T-helper 22 cell (primary cell): ENCODE measurements around the gene CDK19.
"Not testable (repeated sequence)": the region's sequence is repeated elsewhere in the genome, so short reads cannot be mapped to it uniquely, and the experiment has no call there.

Source experiments
- DNase-seq: peaks from one replicate; pipeline ENCODE4 v3.0.0-alpha.2; 2020; ENCODE audit warnings: low read depth

The CDK19 gene

DNA sequence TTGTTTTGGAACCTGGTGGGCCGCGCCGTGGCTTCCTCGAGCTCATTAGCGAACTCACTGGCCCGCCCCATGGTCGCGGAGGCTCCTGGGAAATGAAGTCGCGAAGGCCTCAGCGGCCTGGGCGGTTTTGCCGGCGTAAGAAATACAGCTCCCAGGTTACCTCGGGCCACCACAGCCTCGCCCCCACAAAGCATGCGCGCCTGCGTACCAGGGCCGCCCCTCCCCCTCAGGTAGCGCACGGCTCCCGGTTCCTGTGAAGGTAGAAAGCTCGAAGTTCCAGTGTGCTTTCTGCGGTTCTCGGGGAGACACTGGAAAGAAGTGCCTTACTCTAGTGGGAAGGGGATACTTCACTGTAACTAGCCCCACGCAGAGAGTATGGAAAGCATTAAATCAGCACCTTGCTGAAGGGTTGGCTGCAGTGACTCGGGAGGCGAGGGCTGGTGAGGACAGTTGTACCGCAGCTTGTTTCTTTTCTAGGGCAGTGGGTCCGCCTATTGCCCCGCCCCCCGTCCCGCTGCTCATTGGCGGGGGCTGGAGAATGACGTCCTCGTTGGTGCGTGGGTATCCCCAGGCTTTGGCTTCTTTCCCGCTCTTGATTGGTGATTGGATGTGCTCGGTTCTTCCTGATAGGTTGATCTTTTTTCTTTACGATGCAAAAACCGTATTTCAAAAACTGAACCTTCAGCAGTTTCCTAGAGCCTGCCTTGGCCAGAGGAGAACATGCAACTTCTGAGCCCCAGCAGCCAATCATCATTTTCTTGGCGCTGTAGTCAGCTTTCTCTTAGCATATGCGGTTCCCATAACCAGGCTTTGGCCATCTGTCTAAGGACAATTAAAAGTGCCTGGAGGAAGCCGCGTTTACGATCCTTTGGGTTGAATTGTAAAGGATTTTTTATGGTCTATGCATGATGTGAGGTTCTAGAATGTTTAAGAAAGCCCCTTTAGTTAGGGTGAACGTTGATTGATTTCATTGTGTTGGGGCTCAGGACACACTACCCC, at the start of gene CDK19:
Gene CDK19, minus strand, starts transcription at position 59 of the 999 bp plus-strand sequence. CDS start 333 bp downstream, outside the sequence.
- peak; percentile 99 for DNase-seq

DNA sequence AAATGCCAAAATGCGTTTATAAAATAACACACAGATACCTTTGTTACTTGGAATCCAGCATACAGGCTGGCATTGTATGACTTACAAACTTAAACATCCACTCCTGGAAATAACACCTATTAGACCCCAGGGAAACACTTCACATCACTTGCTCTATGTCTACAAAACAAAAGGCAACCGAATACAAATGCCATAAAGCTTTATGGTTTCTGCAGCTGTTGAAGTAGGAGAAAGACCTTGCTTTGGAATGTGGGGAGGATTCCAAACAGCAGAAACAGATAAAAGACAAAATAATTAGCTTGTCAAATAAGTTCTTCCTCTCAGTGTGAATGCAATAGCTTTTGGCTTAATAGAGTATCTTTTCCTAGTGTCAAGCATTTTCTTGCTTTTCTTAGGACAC, 49.6 kb upstream of the CDK19 start:
- no peak for DNase-seq

DNA sequence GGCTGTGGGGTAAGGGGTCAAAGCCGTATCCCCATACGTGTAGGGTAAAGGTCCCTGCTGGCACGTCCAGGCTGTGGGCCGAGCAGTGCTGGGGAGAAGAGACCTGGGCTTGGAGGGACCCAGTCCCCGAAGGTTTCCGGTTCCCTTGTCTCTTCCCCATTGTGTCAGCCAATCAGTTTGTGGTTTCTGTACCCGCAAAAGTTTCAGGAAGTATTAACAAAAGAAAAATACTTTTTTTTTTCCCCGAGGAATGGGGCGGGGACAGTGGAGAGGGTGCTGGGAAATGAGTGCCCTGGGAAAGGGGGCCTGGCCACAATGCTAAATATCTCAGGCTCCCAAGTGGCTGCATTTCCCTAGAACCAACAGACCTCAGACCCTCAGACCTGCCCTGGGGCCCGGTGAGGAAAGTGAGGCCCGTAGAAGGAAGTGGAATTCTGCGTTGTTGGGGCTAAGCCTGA, 44.1 kb upstream of the CDK19 start:
- no peak for DNase-seq

DNA sequence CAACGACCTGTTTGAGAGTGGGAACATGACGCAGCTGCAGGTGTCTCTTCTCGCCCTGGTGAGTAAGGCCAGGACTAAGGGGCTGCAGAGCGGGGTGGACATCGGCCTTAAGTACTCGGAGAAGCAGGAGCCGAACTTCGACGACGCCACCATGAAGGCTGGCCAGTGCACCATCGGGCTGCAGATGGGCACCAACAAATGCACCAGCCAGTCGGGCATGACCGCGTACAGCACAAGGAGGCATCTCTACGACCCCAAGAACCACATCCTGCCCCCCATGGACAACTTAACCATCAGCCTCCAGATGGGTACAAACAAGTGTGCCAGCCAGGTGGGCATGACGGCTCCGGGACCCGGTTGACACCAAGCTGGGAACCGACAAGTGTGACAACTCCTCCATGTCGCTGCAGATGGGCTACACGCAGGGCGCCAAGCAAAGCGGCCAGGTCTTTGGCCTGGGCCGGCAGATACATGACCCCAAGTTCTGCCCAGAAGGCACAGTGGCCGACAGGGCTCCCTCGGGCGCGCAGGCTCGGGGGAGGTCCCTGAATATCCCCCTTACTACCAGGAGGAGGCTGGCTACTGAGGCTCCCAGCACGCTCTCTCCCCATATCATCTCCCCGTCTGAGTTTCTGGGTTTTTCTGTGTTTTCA, 43.4 kb upstream of the CDK19 start:
- DNase-seq, result no peak

DNA sequence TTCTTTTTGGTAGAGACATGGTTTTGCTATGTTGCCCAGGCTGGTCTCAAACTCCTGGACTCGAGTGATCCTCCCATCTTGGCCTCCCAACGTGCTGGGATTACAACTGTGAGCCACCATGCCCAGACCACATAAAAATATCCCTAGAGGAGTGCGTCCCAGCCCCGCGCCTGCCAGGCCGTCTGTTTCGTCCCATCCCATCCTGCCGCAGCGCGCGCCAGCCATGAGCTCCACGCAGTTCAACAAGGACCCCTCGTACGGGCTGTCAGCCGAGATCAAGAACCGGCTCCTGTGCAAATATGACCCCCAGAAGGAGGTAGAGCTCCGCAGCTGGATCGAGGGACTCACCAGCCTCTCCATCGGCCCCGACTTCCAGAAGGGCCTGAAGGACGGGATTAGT, 42.7 kb upstream of the CDK19 start:
- no peak for DNase-seq

DNA sequence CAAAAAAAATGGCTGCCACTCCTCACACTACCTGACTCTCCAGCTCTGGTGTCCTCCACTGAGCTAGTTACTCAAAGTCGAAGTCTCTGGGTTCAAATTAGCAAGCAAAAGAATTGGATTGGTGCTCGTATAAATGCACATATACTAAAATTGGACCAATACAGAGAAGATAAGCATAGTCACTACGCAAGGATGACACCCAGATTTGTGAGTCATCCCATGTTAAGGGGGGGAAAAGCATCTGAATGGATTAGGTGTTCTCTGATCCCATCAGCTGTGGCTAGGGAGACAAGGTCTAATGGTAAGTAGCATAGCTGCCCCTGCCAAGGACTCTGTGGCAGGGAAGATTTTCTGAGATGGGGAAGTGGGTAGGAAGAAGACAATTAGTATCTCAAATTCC, 41.0 kb upstream of the CDK19 start:
- DNase-seq, result no peak

DNA sequence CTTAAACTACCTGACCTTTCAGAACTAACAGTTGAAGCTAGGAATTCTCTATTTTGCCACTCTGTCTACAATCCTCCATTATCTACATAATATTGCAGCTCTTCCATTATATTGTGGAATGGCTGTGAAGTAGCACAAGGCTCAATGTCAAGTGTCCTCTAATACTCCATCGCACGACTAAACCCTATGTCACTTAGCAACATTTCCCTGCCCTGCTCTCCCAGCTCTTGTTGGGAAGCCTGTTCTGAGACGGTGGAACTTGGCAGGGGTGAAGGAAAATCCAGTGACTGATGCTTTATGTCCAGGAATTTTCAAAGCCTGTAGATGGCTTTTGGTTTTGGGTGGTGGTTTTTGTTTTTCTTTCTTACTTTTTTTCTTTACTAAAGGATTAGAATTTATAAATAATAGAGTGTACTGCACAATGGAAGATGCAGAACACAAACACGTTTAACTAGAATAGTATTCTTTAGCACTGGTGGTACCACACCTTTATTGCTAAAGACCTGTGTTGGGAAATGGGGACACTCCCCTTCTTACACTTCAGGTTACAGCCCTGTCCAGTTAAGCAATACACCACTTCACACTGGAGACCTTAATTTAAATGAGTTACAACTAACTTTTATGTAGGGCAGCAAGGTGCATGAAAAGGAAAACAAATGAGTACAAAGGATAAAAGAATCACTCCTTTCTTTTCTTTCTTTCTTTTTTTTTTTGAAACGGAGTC, 38.6 kb upstream of the CDK19 start:
- DNase-seq, result no peak

DNA sequence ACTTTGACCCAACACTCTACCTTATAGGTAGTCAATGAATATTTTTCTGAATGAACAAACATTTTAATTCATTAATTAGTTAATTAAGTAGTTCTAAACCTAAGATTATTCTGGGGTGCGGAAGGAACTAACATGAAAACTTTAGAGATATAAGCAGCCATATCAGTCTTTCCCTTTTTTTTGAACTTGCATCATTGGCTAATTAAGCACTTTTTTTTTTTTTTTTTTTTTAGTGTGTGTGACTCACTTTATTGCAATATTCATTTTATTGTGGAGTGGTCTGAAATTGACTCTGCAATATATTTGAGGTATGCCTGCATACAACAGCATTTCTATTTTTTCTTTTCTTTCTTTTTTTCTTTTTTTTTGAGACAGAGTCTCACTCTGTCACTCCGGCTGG, 37.5 kb upstream of the CDK19 start:
- no peak for DNase-seq

DNA sequence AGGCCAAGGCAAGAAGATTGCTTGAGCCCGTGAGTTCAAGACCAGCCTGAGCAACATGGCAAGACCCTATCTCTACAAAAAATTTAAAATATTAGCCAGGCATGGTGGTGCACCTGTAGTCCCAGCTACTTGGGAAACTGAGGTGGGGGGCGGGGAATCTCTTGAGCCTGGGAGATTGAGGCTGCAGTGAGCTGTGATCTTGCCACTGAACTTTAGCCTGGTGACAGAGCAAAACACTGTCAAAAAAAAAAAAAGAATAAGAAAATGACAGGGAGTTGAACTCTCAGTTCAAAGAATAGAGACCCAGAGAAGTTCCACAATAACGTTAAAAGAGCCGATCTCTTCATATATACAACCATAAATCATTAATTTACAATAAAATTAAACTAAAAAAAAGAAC, 34.5 kb upstream of the CDK19 start:
- no peak for DNase-seq

DNA sequence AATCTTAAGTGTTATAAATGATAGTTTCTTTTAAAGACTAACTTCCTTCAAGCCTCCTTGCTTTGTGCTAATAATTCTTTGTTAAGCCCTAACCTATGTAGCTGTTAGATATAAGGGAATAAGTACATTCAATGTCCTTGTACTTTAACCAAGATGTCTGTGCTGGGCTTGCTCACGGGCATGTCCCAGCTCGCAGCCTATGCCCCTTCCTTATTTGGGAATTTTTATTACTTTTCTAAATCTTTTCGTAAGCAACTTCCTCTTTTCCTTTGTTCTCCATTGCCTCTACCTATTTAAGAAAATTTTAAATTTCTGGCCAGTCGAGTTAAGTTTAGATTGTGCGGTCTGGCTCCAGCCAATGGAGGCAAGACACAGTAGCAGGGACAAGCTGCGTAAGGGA, 26.0 kb upstream of the CDK19 start:
- no peak for DNase-seq

DNA sequence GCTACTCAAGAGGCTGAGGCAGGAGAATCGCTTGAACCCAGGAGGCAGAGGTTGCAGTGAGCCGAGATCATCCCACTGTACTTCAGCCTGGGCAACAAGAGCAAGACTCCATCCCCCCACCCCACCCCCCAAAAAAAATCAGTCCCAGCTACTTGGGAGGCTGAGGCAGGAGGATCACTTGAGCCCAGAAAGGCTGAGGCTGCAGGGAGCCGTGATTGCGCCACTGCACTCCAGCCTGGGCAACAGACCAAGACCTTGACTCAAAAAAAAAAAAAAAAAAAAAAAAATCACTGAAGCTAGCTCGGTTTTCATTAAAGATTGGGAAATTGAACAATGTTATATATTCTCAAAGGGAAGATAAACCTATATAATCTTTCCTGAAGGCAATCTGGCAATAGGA, 20.5 kb upstream of the CDK19 start:
- DNase-seq, result not testable (repeated sequence)

DNA sequence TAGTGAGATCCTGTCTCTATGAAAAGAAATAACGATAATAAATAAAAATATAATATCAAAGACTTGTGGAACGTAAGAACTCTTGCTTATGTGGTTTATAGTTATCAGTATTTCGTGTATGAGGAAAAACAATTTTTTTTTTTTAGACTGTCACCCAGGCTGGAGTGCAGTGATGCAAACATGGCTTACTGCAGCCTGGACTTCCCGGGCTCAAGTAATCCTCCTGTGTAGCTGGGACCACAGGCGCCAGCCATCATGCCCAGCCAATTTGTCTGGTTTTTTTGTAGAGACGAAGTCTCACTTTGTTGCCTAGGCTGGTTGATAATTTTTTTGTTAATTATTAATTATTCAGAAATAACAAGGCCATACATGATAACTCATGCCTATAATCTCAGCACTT, 18.6 kb upstream of the CDK19 start:
- no peak for DNase-seq

DNA sequence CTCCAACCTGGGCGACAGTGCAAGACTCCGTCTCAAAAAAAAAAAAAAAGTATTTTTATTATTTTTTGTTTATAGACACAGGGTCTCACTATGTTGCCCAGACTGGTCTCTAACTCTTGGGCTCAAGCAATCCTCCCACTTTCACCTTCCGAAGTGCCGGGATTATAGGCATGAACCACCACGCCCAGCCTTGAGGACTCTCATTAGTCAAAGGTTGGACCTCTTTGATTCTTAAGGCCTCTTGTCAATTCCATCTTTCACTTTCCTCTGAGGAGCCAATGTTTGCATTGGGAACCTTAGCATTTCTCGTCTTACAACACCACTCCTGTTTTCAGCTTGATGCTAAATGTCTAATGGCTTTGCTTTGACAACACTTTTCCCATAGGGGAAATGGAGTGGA, 16.1 kb upstream of the CDK19 start:
- no peak for DNase-seq

DNA sequence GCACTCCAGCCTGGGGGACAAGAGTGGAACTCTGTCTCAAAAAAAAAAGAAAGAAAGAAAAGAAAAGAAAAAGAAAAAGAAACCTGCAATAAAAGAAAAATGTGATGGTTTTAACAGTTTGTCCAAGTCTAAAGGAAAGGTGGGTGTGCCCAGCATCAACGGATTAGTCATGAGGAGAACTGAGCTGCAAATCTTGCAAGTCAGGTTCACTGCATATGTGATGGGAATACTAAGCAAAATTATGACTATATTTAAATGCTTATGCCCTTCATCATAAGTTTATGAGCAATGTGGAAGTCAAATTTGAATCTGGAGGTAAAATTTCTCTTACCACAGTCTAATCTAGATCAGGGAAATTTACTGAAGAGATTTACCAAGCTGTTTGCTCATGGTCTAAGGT, 13.1 kb upstream of the CDK19 start:
- DNase-seq, result no peak

DNA sequence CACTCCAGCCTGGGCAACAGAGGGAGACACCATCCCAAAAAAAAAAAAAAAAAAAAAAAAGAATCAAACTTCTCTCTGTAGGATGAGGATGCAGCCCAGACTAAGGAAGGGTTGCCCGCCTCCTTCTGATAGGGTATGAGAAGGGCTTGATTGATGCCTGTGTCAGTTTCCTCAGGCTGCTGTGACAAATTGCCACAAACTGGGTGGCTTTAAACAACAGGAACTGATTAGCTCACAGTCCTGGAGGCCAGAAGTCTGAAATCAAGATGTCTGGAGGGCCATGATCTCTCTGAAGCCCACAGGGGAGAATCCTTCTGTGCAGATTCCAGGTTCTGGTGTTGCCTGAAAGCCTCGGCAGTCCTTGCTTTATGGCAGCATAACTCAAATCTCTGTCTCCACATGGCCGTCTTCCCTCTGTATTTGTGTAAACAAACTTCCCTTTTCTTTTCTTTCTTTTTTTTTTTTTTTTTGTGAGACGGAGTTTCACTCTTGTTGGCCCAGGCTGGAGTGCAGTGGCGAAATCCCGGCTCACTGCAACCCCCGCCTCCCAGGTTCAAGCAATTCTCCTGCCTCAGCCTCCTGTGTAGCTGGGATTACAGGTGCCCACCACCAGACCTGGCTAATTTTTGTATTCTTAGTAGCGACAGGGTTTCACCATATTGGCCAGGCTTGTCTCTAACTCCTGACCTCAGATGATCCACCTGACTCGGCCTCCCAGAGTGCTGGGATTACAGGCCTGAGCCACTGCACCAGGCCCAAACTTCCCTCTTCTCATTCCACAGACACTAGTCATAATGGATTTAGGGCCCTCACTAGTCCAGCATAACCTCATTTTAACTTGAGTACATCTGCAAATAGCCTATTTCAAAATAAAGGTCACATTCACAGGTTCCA, 11.2 kb upstream of the CDK19 start:
- no peak for DNase-seq

DNA sequence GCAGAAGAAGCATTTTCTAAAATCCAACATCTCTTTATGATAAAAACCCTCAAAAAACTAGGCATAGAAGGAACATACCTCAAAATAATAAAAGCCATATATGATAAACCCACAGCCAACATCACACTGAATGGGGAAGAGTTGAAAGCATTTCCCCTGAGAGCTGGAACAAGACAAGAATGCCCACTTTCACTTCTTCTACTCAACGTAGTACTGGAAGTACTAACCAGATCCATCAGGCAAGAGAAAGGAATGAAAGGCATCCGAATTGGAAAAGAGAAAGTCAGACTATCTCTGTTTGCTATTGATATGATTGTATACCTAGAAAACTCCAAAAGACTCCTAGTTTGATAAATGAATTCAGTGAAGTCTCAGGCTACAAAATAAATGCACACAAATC, 7.9 kb upstream of the CDK19 start:
- no peak for DNase-seq

DNA sequence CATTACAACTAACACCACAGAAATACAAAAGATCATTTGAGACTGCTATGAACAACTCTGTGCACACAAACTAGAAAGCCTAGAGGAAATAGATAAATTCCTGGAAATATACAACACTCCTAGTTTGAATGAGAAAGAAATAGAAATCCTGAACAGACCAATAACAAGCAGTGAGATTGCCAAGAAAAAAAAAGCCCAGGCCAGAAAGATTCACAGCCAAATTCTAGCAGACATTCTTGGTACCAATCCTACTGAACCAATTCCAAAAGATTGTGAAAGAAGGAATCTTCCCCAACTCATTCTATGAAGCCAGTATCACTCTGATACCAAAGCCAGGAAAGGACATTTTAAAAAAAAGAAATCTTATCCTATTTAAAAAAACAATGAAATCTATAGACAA, 7.0 kb upstream of the CDK19 start:
- DNase-seq, result no peak

DNA sequence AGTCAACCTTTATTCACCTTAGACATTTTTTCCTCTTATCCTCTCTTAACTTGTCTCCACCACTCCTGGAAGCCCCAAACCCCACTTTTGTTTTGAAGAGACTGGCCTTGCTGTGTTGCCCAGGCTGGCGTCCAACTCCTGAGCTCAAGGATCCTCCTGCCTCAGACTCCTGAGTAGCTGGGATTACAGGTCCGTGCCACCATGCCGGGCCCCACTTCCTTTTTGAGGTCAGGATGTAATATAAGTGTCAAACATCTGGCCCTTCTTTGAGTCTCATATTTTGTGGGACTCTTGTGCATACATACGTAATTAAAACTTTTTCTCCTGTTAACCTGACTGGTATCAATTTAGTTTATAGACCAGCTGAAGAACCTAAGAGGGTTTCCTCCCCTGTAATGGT, 1.4 kb upstream of the CDK19 start:
- no peak for DNase-seq

DNA sequence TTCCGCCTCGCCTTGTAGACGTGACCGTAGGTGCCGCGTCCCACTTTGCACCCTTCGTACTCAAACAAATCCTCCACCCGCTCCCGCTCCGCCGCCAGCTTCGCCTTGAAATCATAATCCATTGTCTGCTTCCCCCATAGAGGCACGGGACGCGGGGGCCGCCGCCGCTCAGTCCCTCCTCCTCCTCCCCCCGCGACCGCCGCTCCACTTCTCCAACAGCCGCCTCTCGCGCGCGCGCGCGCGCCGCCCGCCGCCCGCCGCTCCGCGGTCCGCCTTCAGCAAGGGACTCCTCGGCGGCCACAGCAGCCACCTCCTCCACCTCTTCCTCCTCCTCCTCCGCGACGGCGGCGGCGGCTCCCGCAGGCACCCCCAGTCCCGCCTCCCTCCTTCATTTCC, 256 bp downstream of the CDK19 start:
- DNase-seq, result no peak

DNA sequence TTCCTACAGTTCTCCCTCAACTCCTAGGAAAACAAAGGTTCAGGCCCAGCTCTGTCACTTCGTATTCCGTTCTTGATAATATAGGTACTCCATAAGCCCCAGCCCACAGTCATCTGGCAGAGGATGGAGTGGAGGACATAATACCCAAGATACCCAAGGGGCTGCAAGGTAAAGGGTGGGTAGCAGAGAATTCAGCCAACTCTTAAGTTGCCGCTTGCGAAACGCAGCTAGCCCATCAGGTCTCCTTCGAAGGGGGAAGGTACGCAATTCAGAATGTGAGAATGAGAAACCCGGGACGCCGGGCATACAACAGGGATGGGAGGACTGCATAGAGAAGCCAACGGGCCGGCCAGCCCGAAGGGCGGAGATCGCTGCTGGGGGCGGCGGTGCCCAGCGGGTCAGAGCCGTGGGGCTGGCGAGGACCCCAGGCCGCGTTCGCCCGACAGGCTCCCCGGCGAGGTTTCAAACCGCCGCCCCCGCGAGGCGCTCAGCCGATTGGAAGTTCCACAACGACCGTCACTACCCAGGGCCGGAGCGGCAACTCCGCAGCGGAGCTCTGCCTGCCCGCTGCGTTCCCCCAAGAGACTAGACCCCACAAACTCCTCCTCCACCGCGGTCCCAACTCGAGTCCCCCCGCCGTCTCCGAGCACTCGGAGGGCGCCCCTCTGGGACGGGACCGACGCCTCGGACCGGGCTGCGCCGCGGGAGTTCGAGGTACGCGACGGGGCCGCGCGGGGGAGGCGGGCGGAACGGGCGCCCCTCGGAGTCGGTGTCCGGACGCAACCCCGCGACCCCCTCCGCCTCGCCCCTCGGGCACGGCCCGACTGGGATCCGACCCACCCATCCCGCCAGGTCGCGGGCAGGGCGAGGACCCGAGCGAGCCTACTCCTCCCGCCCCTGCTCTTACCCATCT, 911 bp downstream of the CDK19 start:
- peak; percentile 17 for DNase-seq
